Activated CD8-positive, alpha-beta T cell treated with anti-CD3 and anti-CD28 coated beads, Interleukin-2, amount 10 ng/mL, durations not matched to agents 7 days and 5 days (primary cell): ENCODE results near the gene USP17L19. TPM values are rescaled to one million over a fixed set of nuclear protein-coding genes. Genes with fewer than 3 reads are reported as not detected.
"Not testable (repeated sequence)": the region's sequence is repeated elsewhere in the genome, so short reads cannot be mapped to it uniquely, and the experiment has no call there.

ENCODE experiments used
- ATAC-seq: fragments of 150-1000 bp; cut with Tn5 transposase; one replicate; pipeline ENCODE4 v1.10.0; 2021; ENCODE audit warnings: moderate library complexity
- CTCF ChIA-PET: fragments of 350-600 bp; sonication (Branson Sonifier 250); formaldehyde crosslinking; loops from one replicate; lab custom pipeline; 2021; ENCODE audit warnings: antibody characterized with exemption; lab: Charles Lee
- POLR2A ChIA-PET: fragments of 350-600 bp; sonication (Branson Sonifier 250); formaldehyde crosslinking; loops from one replicate; lab custom pipeline; 2021; ENCODE audit warnings: antibody characterized with exemption; lab: Charles Lee
- DNase-seq: peaks from one replicate; pipeline ENCODE4 v3.0.0-alpha.2; 2020
- H3K27ac Mint-ChIP-seq: one replicate; pipeline ENCODE4 v1.8.0; 2021; ENCODE audit warnings: mild to moderate bottlenecking, mixed read lengths
- H3K27me3 Mint-ChIP-seq: one replicate; pipeline ENCODE4 v1.8.0; 2021; ENCODE audit warnings: low read depth, mixed read lengths
- H3K36me3 Mint-ChIP-seq: one replicate; pipeline ENCODE4 v1.8.0; 2021; ENCODE audit warnings: low read depth, mixed read lengths
- H3K4me1 Mint-ChIP-seq: one replicate; pipeline ENCODE4 v1.8.0; 2021; ENCODE audit warnings: low read depth, mixed read lengths
- H3K4me3 Mint-ChIP-seq: one replicate; pipeline ENCODE4 v1.8.0; 2021; ENCODE audit warnings: mild to moderate bottlenecking, mixed read lengths
- H3K9me3 Mint-ChIP-seq: one replicate; pipeline ENCODE4 v1.8.0; 2022; ENCODE audit warnings: mixed read lengths; ENCODE audit not compliant: insufficient read depth
- total RNA-seq, 2 experiments: library from RNA; stranded (reverse); gene quantifications; one replicate each; pipeline ENCODE4 v1.2.3, GENCODE V29; 2021

USP17L19 gene, protein sequence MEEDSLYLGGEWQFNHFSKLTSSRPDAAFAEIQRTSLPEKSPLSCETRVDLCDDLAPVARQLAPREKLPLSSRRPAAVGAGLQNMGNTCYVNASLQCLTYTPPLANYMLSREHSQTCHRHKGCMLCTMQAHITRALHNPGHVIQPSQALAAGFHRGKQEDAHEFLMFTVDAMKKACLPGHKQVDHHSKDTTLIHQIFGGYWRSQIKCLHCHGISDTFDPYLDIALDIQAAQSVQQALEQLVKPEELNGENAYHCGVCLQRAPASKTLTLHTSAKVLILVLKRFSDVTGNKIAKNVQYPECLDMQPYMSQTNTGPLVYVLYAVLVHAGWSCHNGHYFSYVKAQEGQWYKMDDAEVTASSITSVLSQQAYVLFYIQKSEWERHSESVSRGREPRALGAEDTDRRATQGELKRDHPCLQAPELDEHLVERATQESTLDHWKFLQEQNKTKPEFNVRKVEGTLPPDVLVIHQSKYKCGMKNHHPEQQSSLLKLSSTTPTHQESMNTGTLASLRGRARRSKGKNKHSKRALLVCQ
- total RNA-seq: not detected

DNA sequence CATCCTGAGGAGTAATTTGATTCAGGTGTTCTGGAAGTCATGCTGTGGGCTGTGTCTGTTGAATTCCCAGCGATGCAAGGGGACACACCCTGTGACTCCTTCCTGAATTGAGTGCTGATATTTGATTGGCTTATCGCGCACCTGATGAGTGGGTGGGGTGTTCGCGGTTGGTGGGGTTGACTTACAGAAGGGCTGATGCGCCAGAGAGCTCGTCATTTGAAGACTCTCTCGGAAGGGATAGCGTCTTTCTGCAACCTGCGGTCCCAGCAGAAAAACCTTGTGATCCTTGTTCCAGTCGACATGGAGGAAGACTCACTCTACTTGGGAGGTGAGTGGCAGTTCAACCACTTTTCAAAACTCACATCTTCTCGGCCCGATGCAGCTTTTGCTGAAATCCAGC is at the start of gene USP17L19:
USP17L19 (plus strand) TSS at position 301 of the 400 bp plus-strand sequence; CDS start at position 301, 0 bp downstream.
- ATAC-seq, DNase-seq, H3K27ac Mint-ChIP-seq, CTCF ChIA-PET, H3K9me3 Mint-ChIP-seq, POLR2A ChIA-PET, H3K4me3 Mint-ChIP-seq, H3K4me1 Mint-ChIP-seq, H3K36me3 Mint-ChIP-seq, H3K27me3 Mint-ChIP-seq: not testable (repeated sequence)

DNA sequence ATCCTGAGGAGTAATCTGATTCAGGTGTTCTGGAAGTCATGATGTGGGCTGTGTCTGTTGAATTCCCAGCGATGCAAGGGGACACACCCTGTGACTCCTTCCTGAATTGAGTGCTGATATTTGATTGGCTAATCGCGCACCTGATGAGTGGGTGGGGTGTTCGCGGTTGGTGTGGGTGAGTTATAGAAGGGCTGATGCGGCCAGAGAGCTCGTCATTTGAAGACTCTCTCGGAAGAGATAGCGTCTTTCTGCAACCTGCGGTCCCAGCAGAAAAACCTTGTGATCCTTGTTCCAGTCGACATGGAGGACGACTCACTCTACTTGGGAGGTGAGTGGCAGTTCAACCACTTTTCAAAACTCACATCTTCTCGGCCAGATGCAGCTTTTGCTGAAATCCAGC is 42.8 kb upstream of the USP17L19 start, which contains the start of gene USP17L10:
USP17L10 (plus strand) TSS at position 301 of the 400 bp plus-strand sequence; CDS start at position 301, 0 bp downstream.
- POLR2A ChIA-PET: not testable (repeated sequence)

DNA sequence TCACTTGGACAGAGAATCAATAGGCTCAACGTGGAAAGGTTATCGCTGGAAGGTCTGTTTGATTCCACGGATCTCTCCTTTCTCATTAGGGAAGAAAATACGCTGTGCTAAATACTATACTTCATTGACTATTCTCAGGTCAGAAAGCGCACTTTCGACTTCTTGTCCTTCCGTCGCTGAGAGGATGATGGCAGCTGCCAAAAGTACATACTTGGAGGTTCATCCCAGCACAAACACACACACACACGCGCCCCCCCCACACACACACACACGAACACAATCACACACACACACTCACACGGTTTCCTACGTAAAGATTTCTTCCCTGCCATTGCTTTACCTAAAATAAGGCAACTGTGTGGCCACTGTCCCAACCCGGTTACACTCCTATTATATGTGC is 38.5 kb upstream of the USP17L19 start:
- H3K27me3 Mint-ChIP-seq, CTCF ChIA-PET, H3K9me3 Mint-ChIP-seq, DNase-seq, H3K27ac Mint-ChIP-seq, POLR2A ChIA-PET, H3K4me3 Mint-ChIP-seq, ATAC-seq, H3K4me1 Mint-ChIP-seq, H3K36me3 Mint-ChIP-seq: not testable (repeated sequence)

More for the DNA sequence above, 42.8 kb upstream of the USP17L19 start, which contains the start of gene USP17L10:
- H3K4me1 Mint-ChIP-seq, H3K4me3 Mint-ChIP-seq, H3K27me3 Mint-ChIP-seq, DNase-seq, H3K36me3 Mint-ChIP-seq, H3K9me3 Mint-ChIP-seq, H3K27ac Mint-ChIP-seq, ATAC-seq, CTCF ChIA-PET: not testable (repeated sequence)

DNA sequence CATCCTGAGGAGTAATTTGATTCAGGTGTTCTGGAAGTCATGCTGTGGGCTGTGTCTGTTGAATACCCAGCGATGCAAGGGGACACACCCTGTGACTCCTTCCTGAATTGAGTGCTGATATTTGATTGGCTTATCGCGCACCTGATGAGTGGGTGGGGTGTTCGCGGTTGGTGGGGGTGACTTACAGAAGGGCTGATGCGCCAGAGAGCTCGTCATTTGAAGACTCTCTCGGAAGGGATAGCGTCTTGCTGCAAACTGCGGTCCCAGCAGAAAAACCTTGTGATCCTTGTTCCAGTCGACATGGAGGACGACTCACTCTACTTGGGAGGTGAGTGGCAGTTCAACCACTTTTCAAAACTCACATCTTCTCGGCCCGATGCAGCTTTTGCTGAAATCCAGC is 38.1 kb upstream of the USP17L19 start, which contains the start of gene USP17L11:
USP17L11 (plus strand) TSS at position 301 of the 400 bp plus-strand sequence; CDS start at position 301, 0 bp downstream.
- POLR2A ChIA-PET, DNase-seq, ATAC-seq, H3K4me3 Mint-ChIP-seq, H3K36me3 Mint-ChIP-seq, H3K27me3 Mint-ChIP-seq, CTCF ChIA-PET, H3K9me3 Mint-ChIP-seq, H3K4me1 Mint-ChIP-seq, H3K27ac Mint-ChIP-seq: not testable (repeated sequence)

DNA sequence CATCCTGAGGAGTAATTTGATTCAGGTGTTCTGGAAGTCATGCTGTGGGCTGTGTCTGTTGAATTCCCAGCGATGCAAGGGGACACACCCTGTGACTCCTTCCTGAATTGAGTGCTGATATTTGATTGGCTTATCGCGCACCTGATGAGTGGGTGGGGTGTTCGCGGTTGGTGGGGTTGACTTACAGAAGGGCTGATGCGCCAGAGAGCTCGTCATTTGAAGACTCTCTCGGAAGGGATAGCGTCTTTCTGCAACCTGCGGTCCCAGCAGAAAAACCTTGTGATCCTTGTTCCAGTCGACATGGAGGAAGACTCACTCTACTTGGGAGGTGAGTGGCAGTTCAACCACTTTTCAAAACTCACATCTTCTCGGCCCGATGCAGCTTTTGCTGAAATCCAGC is 33.3 kb upstream of the USP17L19 start, which contains the start of gene USP17L12:
USP17L12 (plus strand) TSS at position 301 of the 400 bp plus-strand sequence; CDS start at position 301, 0 bp downstream.
- H3K36me3 Mint-ChIP-seq, CTCF ChIA-PET, H3K27me3 Mint-ChIP-seq, H3K9me3 Mint-ChIP-seq, DNase-seq, ATAC-seq, POLR2A ChIA-PET, H3K27ac Mint-ChIP-seq, H3K4me3 Mint-ChIP-seq, H3K4me1 Mint-ChIP-seq: not testable (repeated sequence)

DNA sequence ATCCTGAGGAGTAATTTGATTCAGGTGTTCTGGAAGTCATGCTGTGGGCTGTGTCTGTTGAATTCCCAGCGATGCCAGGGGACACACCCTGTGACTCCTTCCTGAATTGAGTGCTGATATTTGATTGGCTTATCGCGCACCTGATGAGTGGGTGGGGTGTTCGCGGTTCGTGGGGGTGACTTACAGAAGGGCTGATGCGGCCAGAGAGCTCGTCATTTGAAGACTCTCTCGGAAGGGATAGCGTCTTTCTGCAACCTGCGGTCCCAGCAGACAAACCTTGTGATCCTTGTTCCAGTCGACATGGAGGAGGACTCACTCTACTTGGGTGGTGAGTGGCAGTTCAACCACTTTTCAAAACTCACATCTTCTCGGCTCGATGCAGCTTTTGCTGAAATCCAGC is 28.6 kb upstream of the USP17L19 start, which contains the start of gene USP17L13:
USP17L13 (plus strand) TSS at position 301 of the 400 bp plus-strand sequence; CDS start at position 301, 0 bp downstream.
- DNase-seq, ATAC-seq, H3K36me3 Mint-ChIP-seq, CTCF ChIA-PET, H3K27ac Mint-ChIP-seq, H3K4me3 Mint-ChIP-seq, H3K4me1 Mint-ChIP-seq, POLR2A ChIA-PET, H3K9me3 Mint-ChIP-seq, H3K27me3 Mint-ChIP-seq: not testable (repeated sequence)

DNA sequence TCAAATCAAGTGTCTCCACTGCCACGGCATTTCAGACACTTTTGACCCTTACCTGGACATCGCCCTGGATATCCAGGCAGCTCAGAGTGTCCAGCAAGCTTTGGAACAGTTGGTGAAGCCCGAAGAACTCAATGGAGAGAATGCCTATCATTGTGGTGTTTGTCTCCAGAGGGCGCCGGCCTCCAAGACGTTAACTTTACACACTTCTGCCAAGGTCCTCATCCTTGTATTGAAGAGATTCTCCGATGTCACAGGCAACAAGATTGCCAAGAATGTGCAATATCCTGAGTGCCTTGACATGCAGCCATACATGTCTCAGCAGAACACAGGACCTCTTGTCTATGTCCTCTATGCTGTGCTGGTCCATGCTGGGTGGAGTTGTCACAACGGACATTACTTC is 22.9 kb upstream of the USP17L19 start:
- H3K4me1 Mint-ChIP-seq, H3K36me3 Mint-ChIP-seq, H3K4me3 Mint-ChIP-seq, H3K9me3 Mint-ChIP-seq, H3K27ac Mint-ChIP-seq, DNase-seq, POLR2A ChIA-PET, ATAC-seq, H3K27me3 Mint-ChIP-seq, CTCF ChIA-PET: not testable (repeated sequence)

DNA sequence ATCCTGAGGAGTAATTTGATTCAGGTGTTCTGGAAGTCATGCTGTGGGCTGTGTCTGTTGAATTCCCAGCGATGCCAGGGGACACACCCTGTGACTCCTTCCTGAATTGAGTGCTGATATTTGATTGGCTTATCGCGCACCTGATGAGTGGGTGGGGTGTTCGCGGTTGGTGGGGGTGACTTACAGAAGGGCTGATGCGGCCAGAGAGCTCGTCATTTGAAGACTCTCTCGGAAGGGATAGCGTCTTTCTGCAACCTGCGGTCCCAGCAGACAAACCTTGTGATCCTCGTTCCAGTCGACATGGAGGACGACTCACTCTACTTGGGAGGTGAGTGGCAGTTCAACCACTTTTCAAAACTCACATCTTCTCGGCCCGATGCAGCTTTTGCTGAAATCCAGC is 19.1 kb upstream of the USP17L19 start, which contains the start of gene USP17L15:
USP17L15 (plus strand) TSS at position 301 of the 400 bp plus-strand sequence; CDS start at position 301, 0 bp downstream.
- H3K27ac Mint-ChIP-seq, DNase-seq, POLR2A ChIA-PET, CTCF ChIA-PET, H3K9me3 Mint-ChIP-seq, H3K27me3 Mint-ChIP-seq, H3K4me1 Mint-ChIP-seq, H3K36me3 Mint-ChIP-seq, ATAC-seq, H3K4me3 Mint-ChIP-seq: not testable (repeated sequence)

DNA sequence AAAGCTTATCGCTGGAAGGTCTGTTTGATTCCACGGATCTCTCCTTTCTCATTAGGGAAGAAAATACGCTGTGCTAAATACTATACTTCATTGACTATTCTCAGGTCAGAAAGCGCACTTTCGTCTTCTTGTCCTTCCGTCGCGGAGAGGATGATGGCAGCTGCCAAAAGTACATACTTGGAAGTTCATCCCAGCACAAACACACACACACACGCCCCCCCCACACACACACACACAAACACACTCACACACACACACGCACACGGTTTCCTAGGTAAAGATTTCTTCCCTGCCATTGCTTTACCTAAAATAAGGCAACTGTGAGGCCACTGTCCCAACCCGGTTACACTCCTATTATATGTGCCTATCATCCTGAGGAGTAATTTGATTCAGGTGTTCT is 14.7 kb upstream of the USP17L19 start:
- ATAC-seq, H3K27ac Mint-ChIP-seq, CTCF ChIA-PET, H3K4me1 Mint-ChIP-seq, DNase-seq, POLR2A ChIA-PET, H3K4me3 Mint-ChIP-seq, H3K27me3 Mint-ChIP-seq, H3K36me3 Mint-ChIP-seq, H3K9me3 Mint-ChIP-seq: not testable (repeated sequence)

DNA sequence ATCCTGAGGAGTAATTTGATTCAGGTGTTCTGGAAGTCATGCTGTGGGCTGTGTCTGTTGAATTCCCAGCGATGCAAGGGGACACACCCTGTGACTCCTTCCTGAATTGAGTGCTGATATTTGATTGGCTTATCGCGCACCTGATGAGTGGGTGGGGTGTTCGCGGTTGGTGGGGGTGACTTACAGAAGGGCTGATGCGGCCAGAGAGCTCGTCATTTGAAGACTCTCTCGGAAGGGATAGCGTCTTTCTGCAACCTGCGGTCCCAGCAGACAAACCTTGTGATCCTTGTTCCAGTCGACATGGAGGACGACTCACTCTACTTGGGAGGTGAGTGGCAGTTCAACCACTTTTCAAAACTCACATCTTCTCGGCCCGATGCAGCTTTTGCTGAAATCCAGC is 9.6 kb upstream of the USP17L19 start, which contains the start of gene USP17L17:
USP17L17 (plus strand) TSS at position 301 of the 400 bp plus-strand sequence; CDS start at position 301, 0 bp downstream.
- H3K4me3 Mint-ChIP-seq, CTCF ChIA-PET, POLR2A ChIA-PET, H3K4me1 Mint-ChIP-seq, H3K27me3 Mint-ChIP-seq, H3K9me3 Mint-ChIP-seq, H3K36me3 Mint-ChIP-seq, ATAC-seq, DNase-seq, H3K27ac Mint-ChIP-seq: not testable (repeated sequence)

DNA sequence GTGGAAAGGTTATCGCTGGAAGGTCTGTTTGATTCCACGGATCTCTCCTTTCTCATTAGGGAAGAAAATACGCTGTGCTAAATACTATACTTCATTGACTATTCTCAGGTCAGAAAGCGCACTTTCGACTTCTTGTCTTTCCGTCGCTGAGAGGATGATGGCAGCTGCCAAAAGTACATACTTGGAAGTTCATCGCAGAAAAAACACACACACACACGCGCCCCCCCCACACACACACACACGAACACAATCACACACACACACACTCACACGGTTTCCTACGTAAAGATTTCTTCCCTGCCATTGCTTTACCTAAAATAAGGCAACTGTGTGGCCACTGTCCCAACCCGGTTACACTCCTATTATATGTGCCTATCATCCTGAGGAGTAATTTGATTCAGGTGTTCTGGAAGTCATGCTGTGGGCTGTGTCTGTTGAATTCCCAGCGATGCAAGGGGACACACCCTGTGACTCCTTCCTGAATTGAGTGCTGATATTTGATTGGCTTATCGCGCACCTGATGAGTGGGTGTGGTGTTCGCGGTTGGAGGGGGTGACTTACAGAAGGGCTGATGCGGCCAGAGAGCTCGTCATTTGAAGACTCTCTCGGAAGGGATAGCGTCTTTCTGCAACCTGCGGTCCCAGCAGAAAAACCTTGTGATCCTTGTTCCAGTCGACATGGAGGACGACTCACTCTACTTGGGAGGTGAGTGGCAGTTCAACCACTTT is 5.1 kb upstream of the USP17L19 start, which contains the start of gene USP17L18:
USP17L18 (plus strand) TSS at position 678 of the 728 bp plus-strand sequence; CDS start at position 678, 0 bp downstream.
- ATAC-seq, H3K9me3 Mint-ChIP-seq, H3K27ac Mint-ChIP-seq, H3K27me3 Mint-ChIP-seq, H3K4me1 Mint-ChIP-seq, H3K36me3 Mint-ChIP-seq, CTCF ChIA-PET, POLR2A ChIA-PET, H3K4me3 Mint-ChIP-seq: not testable (repeated sequence)
- DNase-seq: peak; percentile 14
